PC-3 (cell line): Measurements from ENCODE around the gene RRM1. TPM values are rescaled to one million over a fixed set of nuclear protein-coding genes. Genes with fewer than 3 reads are reported as not detected.

Experiments
- ATAC-seq: fragments of 200-7000 bp; cut with Tn5 transposase; 2 replicates; pipeline ENCODE4 v1.9.1; 2020; ENCODE audit warnings: mild to moderate bottlenecking, moderate library complexity
- BruUV-seq: library from RNA; stranded (reverse); fragments of 400-500 nt; replicated peaks from 2 replicates; lab custom pipeline; 2021; lab: Mats Ljungman, UMichigan
- CTCF ChIA-PET: fragments of 300-600 bp; sonication (Branson Sonifier 250); formaldehyde crosslinking; loops from one replicate; lab custom pipeline; 2022; ENCODE audit warnings: antibody characterized with exemption; lab: Charles Lee
- POLR2A ChIA-PET: fragments of 300-600 bp; sonication (Branson Sonifier 250); formaldehyde crosslinking; loops from one replicate; lab custom pipeline; 2022; ENCODE audit warnings: antibody characterized with exemption; ENCODE audit not compliant: unreplicated experiment; lab: Charles Lee
- DNase-seq: peaks from one replicate; pipeline ENCODE4 v3.0.0-alpha.2; 2015
- H2AFZ ChIP-seq: fragments of 300-600 bp; sonication (generic); 2 replicates; pipeline ENCODE4 v1.6.0; 2016; ENCODE audit warnings: antibody characterized with exemption, low read length
- H3F3A ChIP-seq: fragments of 300-600 bp; sonication (generic); one replicate; pipeline ENCODE4 v1.6.0; 2017; ENCODE audit warnings: antibody characterized with exemption, low read length, control low read depth, mild to moderate bottlenecking; ENCODE audit not compliant: unreplicated experiment
- H3K27ac ChIP-seq: fragments of 300-600 bp; sonication (generic); 2 replicates; pipeline ENCODE4 v1.5.1; 2016; ENCODE audit warnings: mild to moderate bottlenecking, low read length
- H3K27me3 ChIP-seq: fragments of 300-600 bp; sonication (generic); 2 replicates; pipeline ENCODE4 v1.6.1; 2016; ENCODE audit warnings: low read length, mixed read lengths
- H3K36me3 ChIP-seq: fragments of 300-600 bp; sonication (generic); 2 replicates; pipeline ENCODE4 v1.6.1; 2016; ENCODE audit warnings: low read depth, mixed run types, low read length, mixed read lengths
- H3K4me1 ChIP-seq: fragments of 300-600 bp; sonication (generic); 2 replicates; pipeline ENCODE4 v1.5.1; 2016; ENCODE audit warnings: low read length; ENCODE audit not compliant: insufficient read depth
- H3K4me2 ChIP-seq: fragments of 300-600 bp; sonication (generic); 2 replicates; pipeline ENCODE4 v1.6.0; 2016; ENCODE audit warnings: low read length
- H3K4me3 ChIP-seq: fragments of 300-600 bp; sonication (generic); 2 replicates; pipeline ENCODE4 v1.5.1; 2016; ENCODE audit warnings: mild to moderate bottlenecking, low read length, mixed read lengths
- H3K79me2 ChIP-seq: fragments of 300-600 bp; sonication (generic); 2 replicates; pipeline ENCODE4 v1.6.1; 2017; ENCODE audit warnings: low read length, mixed read lengths
- H3K9ac ChIP-seq: fragments of 300-600 bp; sonication (generic); 2 replicates; pipeline ENCODE4 v1.6.0; 2016; ENCODE audit warnings: mild to moderate bottlenecking, low read length
- H3K9me2 ChIP-seq: fragments of 300-600 bp; sonication (generic); replicated peaks from 2 replicates; pipeline ENCODE4 v1.6.1; 2016; ENCODE audit warnings: mixed run types, low read length, mixed read lengths
- H3K9me3 ChIP-seq: fragments of 300-600 bp; sonication (generic); 2 replicates; pipeline ENCODE4 v1.6.1; 2016; ENCODE audit warnings: low read length, mixed read lengths
- H4K20me1 ChIP-seq: fragments of 300-600 bp; sonication (generic); 2 replicates; pipeline ENCODE4 v1.6.1; 2016; ENCODE audit warnings: low read length, mixed read lengths
- CTCF ChIP-seq: fragments of 300-600 bp; sonication (generic); conservative IDR thresholded peaks from 2 replicates; pipeline ENCODE4 v1.5.1; 2017; ENCODE audit warnings: antibody characterized with exemption, low read depth, mild to moderate bottlenecking, low read length
- EZH2phosphoT487 ChIP-seq: fragments of 300-600 bp; sonication (generic); IDR thresholded peaks from 2 replicates; pipeline ENCODE4 v1.6.1; 2018; ENCODE audit warnings: mild to moderate bottlenecking, antibody characterized with exemption, low read length, borderline replicate concordance
- intact Hi-C: fragments of 100-400 bp; cut with micrococcal nuclease; formaldehyde crosslinking; loops from 2 replicates; pipeline ENCODE4 v1.9.0; 2023
- total RNA-seq: library from RNA; depleted of rRNA; stranded (reverse); fragments of >200 nt; gene quantifications from 2 replicates; pipeline ENCODE4 v1.2.3, GENCODE V29; 2014; rRNA removed

Gene RRM1
- total RNA-seq, 1 experiment from 2014 or later, result 106 TPM

GRCh38 chr11:4187055-4187988 is 92.7 kb downstream of the RRM1 start:
- Histone ChIP-seq H4K20me1 (no peaks in the 10 kb centered on the region), H3K4me3 (peak overlapping the region; percentile 80), H3K36me3 (no peaks in the 10 kb centered on the region), H3K79me2 (no peaks in the 10 kb centered on the region), H3K4me1 (no peaks in the 10 kb centered on the region; the same call in 1 of the 2 replicates), H3K27ac (no peak overlapping the region), H3K4me2 (peak overlapping the region; percentile 98), H3K9me2 (no peaks in the 10 kb centered on the region), H2AFZ (peak overlapping the region; percentile 97), H3K27me3 (no peaks in the 10 kb centered on the region), H3K9me3 (no peaks in the 10 kb centered on the region), H3F3A (no peaks in the 10 kb centered on the region), H3K9ac (peak overlapping the region; percentile 67)
- no TSS peak for BruUV-seq
- DNase-seq, result peak; percentile 83
- intact Hi-C loops, result loop anchor here (1.0 to 2.0 kb wide), 4 partner anchors 206 to 1621 kb away; partner anchors contain the start of genes OR52N2 and TRIM21
- TF ChIP-seq EZH2phosphoT487, result no peak
- TF ChIP-seq CTCF, result peak; percentile 78
- ChIA-PET CTCF (interaction anchor here (0.6 to 2.0 kb wide), 9 partner anchors 11 to 371 kb away, joined by 3 to 25 read pairs (median 5); no protein-coding TSS in a partner anchor), POLR2A (no interaction called here)
- ATAC-seq, result peak; percentile 92

Other genes with a start within 250 kb of the RRM1 start
- gene STIM1, start 239.1 kb upstream of the RRM1 start, total RNA-seq, result 22.8 and 31.9 TPM in 2 replicates